Stimulated activated naive CD8-positive, alpha-beta T cell treated with anti-CD3 and anti-CD28 coated beads, Interleukin-15, Interleukin-2, amounts not matched to agents 100 U/mL and 50 U/mL, for 24 hours (primary cell): Measurements from ENCODE around the gene MAPT.
"Not testable (repeated sequence)": the region's sequence is repeated elsewhere in the genome, so short reads cannot be mapped to it uniquely, and the experiment has no call there.

Experiments used
- ATAC-seq: fragments of 150-1000 bp; cut with Tn5 transposase; one replicate; pipeline ENCODE4 v1.10.0; 2021
- DNase-seq: peaks from one replicate; pipeline ENCODE4 v3.0.0; 2021

Gene MAPT

GRCh38 chr17:45862127-45862526, 32.2 kb upstream of the MAPT start:
- DNase-seq, ATAC-seq: not testable (repeated sequence)

GRCh38 chr17:45863857-45864654, 30.3 kb upstream of the MAPT start:
- DNase-seq (no peak), ATAC-seq (no peak)

GRCh38 chr17:45867171-45867570, 27.2 kb upstream of the MAPT start:
- DNase-seq (no peak), ATAC-seq (no peak)

DNA sequence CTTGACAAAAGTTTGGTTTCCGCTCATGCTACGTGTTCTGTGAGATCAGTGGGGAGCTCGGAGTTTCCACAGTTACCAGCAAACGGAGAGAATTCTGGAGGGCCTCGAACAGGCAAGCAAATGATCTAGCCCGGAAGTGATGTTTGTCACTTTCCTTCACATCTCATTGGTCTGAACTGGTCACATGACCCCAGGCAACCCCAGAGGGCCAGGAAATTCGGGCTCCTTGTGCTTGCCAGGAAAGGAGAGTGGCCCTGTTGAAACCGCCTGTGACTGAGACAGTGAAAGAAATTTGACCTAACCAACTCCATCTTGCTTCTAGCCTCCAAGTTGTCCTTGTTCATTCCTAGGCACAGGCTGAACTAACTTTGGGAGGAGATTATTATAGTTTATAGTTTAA, 26.7 kb upstream of the MAPT start:
- ATAC-seq (no peak), DNase-seq (no peak)

DNA sequence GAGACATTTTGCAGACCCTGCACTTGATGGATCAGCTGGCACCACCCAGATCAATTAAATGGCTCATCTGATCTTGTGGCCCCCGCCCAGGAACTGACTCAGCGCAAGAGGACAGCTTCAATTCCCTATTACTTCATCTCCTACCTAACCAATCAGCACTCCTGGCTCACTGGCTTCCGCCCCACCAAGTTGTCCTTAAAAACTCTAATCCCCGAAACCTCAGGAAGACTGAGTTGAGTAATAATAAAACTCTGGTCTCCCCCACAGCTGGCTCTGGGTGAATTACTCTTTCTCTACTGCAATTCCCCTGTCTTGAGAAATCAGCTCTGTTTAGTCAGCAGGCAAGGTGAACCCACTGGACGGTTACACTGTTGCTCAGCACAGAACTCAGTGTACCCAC, 26.1 kb upstream of the MAPT start:
- ATAC-seq, result no peak
- no peak for DNase-seq

GRCh38 chr17:45869676-45870341, 24.5 kb upstream of the MAPT start:
- DNase-seq (no peak), ATAC-seq (no peak)

- no peak for ATAC-seq
- no peak for DNase-seq
Measured at GRCh38 chr17:45870342-45870974, 23.9 kb upstream of the MAPT start.

GRCh38 chr17:45871718-45872117, 22.6 kb upstream of the MAPT start:
- DNase-seq, result no peak
- peak; percentile 30 for ATAC-seq

GRCh38 chr17:45873728-45874127, 20.6 kb upstream of the MAPT start:
- DNase-seq (peak; percentile 28), ATAC-seq (peak; percentile 90)

DNA sequence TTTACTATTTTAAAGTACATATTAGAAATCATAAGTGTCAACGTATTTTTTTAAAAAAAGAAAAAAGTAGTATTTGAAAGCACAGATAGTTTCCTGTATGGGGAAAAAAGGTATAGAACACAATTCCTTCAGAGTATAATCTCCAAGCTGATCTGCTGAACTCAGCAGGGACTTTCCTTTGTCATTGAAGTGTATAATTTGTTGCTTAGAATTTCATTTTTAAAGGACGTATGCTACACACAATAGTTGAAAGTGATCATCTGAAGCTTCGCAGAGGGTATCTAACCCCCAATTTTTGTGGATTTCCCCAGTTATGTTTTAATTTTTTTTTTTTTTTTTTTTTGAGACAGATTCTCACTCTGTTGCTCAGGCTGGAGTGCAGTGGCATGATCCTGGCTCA, 20.2 kb upstream of the MAPT start:
- ATAC-seq, result no peak
- DNase-seq, result no peak

- ATAC-seq (no peak), DNase-seq (no peak)
Measured at GRCh38 chr17:45876539-45876938, 17.8 kb upstream of the MAPT start.

DNA sequence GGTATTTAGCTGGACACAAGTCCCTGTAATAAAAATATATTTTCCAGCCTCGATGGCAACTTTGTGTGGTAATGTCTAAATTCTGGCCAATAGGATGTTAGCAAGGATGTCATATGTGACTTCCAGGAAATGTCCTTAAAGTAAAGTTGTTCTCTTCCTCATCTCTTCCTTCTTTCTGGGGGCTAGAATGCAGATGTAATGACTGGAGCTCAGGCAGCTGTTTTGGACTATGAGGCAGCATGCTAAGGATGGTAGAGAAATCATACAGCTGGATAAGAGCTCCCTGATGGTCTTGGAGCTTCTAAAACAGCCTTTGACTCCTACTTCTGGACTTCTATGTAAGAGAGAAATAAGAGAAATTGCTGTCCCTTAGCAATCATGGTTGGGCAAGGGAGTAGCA, 16.9 kb upstream of the MAPT start:
- DNase-seq, result no peak
- no peak for ATAC-seq

- DNase-seq (no peak), ATAC-seq (no peak)
Measured at GRCh38 chr17:45883063-45883462, 11.3 kb upstream of the MAPT start.

DNA sequence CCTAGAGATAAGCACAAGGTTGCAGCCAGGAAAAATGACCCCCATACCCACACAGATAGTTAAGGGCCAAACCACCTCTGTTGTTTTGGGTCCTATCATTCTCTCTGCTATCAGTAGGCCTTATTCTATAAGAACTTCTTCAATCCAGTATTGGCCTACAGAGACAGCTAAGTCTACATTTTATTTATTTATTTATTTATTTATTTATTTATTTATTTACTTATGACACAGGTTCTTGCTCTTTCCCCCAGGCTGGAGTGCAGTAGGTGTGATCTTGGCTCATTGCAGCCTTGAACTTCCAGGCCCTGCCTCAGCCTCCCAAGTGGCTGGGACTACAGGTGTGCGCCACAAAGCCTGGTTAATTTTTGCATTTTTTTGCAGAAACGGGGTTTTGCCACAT, 7.5 kb upstream of the MAPT start:
- DNase-seq (no peak), ATAC-seq (no peak)

GRCh38 chr17:45888392-45888791, 6.0 kb upstream of the MAPT start:
- ATAC-seq, result peak; percentile 72
- DNase-seq, result no peak

DNA sequence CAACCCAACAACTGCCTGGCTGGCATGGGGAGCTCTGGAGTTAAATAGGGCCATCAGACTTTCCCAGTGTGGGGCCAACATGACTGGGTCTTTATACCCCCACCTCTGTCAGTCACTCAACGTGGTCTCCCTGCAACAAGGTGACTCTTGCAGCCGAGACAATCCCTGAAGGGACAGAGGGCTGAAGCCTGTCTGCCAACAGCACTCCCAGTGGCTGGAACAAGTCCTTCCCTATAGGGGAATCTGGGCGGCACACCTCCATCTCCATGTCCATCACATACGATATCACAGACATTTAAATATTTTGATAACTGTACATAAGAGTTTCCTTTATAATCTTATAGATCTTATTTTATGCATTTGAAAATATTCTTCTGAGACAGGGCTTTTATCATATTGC, 4.8 kb upstream of the MAPT start:
- ATAC-seq (no peak), DNase-seq (no peak)

GRCh38 chr17:45893725-45894021, 681 bp upstream of the MAPT start:
- no peak for DNase-seq
- ATAC-seq, result no peak

- DNase-seq (peak; percentile 19), ATAC-seq (no peak)
Measured at GRCh38 chr17:45895304-45895968, 1.1 kb downstream of the MAPT start.

DNA sequence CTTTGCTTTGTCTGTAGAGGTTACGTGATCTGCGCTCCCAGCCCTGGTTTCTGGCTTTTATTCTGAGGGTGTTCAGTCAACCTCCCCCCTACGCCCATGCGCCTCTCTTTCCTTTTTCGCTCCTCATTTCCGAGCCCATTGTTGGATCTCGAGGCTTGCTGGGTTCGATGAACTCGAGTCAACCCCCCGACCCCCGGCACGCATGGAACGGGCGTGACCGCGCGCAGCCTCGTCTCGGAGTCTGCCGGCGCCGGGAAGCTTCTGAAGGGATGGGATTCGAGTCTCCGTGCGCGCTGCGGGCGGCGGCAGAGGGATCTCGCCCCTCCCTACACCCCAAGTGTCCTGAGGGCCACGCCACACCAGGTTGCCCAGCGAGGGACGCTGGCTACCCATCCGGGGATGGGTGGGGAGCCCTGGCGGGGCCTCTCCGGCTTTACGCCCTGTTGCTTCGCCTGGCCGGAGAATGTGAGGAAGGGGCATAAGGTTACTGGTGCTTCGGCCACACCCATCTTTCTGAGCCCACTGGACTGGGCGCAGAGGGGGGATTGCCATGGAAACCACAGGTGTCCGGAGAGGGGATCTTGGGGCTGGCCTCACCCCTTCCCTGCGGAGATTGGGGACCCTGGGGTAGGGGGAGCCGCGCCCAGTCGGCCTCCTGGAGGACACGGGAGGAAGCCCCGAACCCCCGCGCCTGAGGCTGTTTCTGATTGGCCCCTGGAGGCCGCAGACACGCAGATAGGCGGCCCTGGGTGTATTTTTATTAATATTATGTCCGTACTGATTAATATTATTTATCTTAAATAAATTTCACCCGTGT, 1.8 kb downstream of the MAPT start:
- peak; percentile 3 for DNase-seq
- no peak for ATAC-seq

- no peak for DNase-seq
- ATAC-seq, result no peak
Measured at GRCh38 chr17:45896803-45897693, 2.7 kb downstream of the MAPT start.

- ATAC-seq, result no peak
- no peak for DNase-seq
Measured at GRCh38 chr17:45900136-45900535, 5.8 kb downstream of the MAPT start.
